ENCODE data around the gene CD300C. TPM values are rescaled to one million over a fixed set of nuclear protein-coding genes. Genes with fewer than 3 reads are reported as not detected.
"Not testable (repeated sequence)": the region's sequence is repeated elsewhere in the genome, so short reads cannot be mapped to it uniquely, and the experiment has no call there.

Gene CD300C
- polyA plus RNA-seq, 1 experiment = not detected

DNA sequence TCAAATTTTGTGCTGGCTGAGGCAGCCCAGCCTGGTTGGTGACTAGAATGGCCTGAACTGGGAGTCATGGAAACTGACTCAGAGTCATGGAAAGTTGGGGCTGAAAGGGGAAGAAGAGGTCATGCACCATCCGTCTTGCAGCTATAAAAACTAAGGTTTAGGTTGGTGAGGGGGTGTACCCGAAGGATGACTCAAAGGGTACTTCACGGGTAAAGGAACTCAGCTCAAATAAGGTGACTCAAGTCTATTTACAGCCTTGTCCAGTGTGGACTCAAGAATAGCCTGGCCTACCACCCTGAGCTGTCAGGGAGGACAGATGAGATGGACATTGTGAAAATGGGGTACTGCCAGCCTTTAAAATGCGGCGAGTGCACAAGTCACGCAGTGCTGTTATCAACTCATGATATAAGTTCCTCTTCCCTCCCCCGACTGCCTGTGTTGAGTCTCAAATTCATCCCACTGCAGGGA, 33.3 kb downstream of the CD300C start:
- no peak overlapping the region for H3K27ac ChIP-seq (ENCODE audit: low read depth, low read length)
- CTCF ChIA-PET = no interaction called here
- POLR2A ChIA-PET = no interaction called here
- no peak overlapping the region for H3K4me3 ChIP-seq (ENCODE audit: low read depth, low read length)
- no peaks in the 10 kb centered on the region for H3K27me3 ChIP-seq (ENCODE audit: control insufficient read depth, insufficient read depth, low read length)
- no peak for DNase-seq (ENCODE audit: low read depth, low spot score)
- H3K9me3 ChIP-seq (ENCODE audit: control insufficient read depth, insufficient read depth, low read length) = peaks cover 16% of the 10 kb centered on the region; the same call in 1 of the 2 replicates
- TF ChIP-seq, protein P1, sequence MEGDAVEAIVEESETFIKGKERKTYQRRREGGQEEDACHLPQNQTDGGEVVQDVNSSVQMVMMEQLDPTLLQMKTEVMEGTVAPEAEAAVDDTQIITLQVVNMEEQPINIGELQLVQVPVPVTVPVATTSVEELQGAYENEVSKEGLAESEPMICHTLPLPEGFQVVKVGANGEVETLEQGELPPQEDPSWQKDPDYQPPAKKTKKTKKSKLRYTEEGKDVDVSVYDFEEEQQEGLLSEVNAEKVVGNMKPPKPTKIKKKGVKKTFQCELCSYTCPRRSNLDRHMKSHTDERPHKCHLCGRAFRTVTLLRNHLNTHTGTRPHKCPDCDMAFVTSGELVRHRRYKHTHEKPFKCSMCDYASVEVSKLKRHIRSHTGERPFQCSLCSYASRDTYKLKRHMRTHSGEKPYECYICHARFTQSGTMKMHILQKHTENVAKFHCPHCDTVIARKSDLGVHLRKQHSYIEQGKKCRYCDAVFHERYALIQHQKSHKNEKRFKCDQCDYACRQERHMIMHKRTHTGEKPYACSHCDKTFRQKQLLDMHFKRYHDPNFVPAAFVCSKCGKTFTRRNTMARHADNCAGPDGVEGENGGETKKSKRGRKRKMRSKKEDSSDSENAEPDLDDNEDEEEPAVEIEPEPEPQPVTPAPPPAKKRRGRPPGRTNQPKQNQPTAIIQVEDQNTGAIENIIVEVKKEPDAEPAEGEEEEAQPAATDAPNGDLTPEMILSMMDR (IDR thresholded peaks at IDR 0.05; ENCODE audit: low read depth, low read length) = no peak

DNA sequence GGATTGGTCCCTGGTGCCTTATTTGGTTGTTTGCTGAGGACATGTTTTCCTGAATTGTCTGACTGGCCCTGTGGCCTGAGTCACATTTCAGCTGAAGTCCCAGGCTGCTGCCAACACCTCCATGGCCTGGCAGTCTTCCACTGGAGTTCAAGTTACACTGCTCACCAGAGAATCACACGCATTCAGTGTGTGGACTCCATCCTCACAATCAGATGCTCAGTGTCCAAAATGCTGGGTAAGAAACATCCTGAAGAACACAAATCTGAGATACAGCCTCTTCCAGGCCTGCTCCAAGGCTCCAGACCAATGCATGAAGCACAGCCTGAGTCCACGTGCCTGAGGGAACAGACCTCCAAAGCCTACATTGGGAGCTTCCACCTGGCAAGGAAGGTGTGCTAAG, 33.9 kb downstream of the CD300C start:
- no peak for DNase-seq (ENCODE audit: low read depth, low spot score)
- H3K27ac ChIP-seq (ENCODE audit: low read depth, low read length) = no peak overlapping the region
- H3K9me3 ChIP-seq (ENCODE audit: control insufficient read depth, insufficient read depth, low read length) = peaks cover 16% of the 10 kb centered on the region; the same call in 1 of the 2 replicates
- TF ChIP-seq, protein P1 (IDR thresholded peaks at IDR 0.05; ENCODE audit: low read depth, low read length) = no peak
- POLR2A ChIA-PET = no interaction called here
- H3K4me3 ChIP-seq (ENCODE audit: low read depth, low read length) = no peak overlapping the region
- H3K27me3 ChIP-seq (ENCODE audit: control insufficient read depth, insufficient read depth, low read length) = no peaks in the 10 kb centered on the region
- CTCF ChIA-PET = no interaction called here

DNA sequence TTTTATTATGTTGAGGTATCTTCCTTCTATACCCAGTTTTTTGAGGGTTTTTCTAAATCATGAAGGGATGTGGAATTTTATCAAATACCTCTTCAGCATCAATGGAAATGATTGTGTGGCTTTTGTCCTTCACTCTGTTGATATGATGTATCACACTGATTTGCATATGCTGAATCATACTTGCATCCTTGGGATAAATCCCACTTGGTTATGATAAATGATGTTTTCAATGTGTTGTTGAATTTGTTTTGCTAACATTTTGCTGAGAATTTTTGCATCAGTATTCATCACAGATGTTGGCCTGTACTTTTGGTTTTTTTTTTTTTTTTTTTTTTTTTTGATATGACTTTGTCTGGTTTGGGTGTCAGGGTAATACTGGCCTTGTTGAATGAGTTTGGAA, 37.8 kb downstream of the CD300C start:
- TF ChIP-seq, protein P1 (IDR thresholded peaks at IDR 0.05; ENCODE audit: low read depth, low read length) = no peak
- Histone ChIP-seq H3K4me3 (ENCODE audit: low read depth, low read length) (no peak overlapping the region), H3K27ac (ENCODE audit: low read depth, low read length) (no peak overlapping the region), H3K27me3 (ENCODE audit: control insufficient read depth, insufficient read depth, low read length) (no peaks in the 10 kb centered on the region), H3K9me3 (ENCODE audit: control insufficient read depth, insufficient read depth, low read length) (no peaks in the 10 kb centered on the region; the same call in 1 of the 2 replicates)
- no peak for DNase-seq (ENCODE audit: low read depth, low spot score)
- ChIA-PET CTCF (interaction anchor here (0.9 kb wide), 1 partner anchor 24 kb away, joined by 3 read pairs; no protein-coding TSS in a partner anchor), POLR2A (no interaction called here)

DNA sequence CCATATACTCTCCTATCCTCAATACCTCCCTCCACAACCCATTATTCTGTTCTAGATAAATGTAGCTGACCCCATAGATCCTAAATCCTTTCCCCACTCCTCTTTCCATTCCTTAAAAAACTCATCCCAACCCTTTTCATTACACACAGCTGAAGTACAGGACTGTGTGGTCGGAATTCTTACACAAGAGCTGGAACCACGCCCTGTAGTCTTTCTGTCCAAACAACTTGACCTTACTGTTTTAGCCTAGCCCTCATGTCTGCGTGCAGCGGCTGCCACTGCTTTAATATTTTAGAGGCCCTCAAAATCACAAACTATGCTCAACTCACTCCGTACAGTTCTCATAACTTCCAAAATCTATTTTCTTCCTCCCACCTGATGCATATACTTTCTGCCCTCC, 42.0 kb downstream of the CD300C start:
- CTCF ChIA-PET; H3K9me3 ChIP-seq (ENCODE audit: control insufficient read depth, insufficient read depth, low read length); DNase-seq (ENCODE audit: low read depth, low spot score); POLR2A ChIA-PET; H3K27me3 ChIP-seq (ENCODE audit: control insufficient read depth, insufficient read depth, low read length); H3K4me3 ChIP-seq (ENCODE audit: low read depth, low read length); H3K27ac ChIP-seq (ENCODE audit: low read depth, low read length): not testable (repeated sequence)

DNA sequence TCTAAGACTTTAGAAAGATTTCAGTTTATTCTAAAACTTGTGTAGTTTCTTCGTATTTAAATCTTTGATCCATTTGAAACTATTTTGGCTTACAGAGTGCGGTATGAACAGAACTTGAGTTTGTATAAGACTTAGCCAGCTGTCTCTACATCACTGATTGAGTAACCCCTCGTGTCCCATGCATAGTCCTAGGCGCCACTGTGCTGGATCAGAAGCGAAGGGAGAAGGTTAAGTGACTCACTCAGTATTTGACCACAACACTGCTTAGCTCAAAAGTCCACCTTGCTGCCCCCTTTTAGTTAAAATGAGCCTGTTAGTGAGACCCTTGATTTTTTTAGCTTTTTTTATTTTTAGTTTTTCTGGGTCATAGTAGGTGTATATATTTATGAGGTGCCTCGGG, 43.1 kb downstream of the CD300C start:
- ChIA-PET POLR2A (no interaction called here), CTCF (interaction anchor here (1.2 kb wide), 1 partner anchor 124 kb away, joined by 6 read pairs; no protein-coding TSS in a partner anchor)
- Histone ChIP-seq H3K4me3 (ENCODE audit: low read depth, low read length) (no peak overlapping the region), H3K9me3 (ENCODE audit: control insufficient read depth, insufficient read depth, low read length) (no peaks in the 10 kb centered on the region), H3K27ac (ENCODE audit: low read depth, low read length) (no peak overlapping the region), H3K27me3 (ENCODE audit: control insufficient read depth, insufficient read depth, low read length) (no peaks in the 10 kb centered on the region)
- TF ChIP-seq, protein P1 (IDR thresholded peaks at IDR 0.05; ENCODE audit: low read depth, low read length) = no peak
- no peak for DNase-seq (ENCODE audit: low read depth, low spot score)

DNA sequence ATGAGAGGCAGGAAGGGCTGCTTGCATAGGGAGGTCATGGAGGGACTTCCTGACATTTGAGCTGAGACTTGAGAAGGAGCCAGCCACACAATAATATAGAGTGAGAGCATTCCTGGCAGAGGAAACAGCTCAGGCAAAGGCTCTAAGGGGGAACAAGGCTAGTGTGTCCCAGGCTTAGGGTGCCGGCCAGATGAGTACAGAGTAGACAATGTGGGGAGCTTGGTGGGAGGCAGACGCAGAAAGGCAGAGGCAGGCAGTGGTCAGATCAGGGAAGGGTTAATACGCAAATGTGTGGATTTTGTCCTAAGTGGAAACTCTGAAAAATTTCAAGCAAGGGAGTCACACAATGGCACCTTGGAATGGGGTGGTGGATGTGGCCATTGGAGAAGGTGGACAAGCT, 45.9 kb downstream of the CD300C start:
- Histone ChIP-seq H3K9me3 (ENCODE audit: control insufficient read depth, insufficient read depth, low read length) (no peaks in the 10 kb centered on the region), H3K4me3 (ENCODE audit: low read depth, low read length) (no peak overlapping the region), H3K27ac (ENCODE audit: low read depth, low read length) (no peak overlapping the region), H3K27me3 (ENCODE audit: control insufficient read depth, insufficient read depth, low read length) (no peaks in the 10 kb centered on the region)
- POLR2A ChIA-PET = no interaction called here
- no peak for DNase-seq (ENCODE audit: low read depth, low spot score)
- TF ChIP-seq, protein P1 (IDR thresholded peaks at IDR 0.05; ENCODE audit: low read depth, low read length) = no peak
- CTCF ChIA-PET = no interaction called here

Data from AG04450 (cell line).